CD4-positive, alpha-beta T cell (primary cell): ENCODE data around the gene ZNF366. TPM values are rescaled to one million over a fixed set of nuclear protein-coding genes. Genes with fewer than 3 reads are reported as not detected.

Experiments used
- ATAC-seq: fragments of 200-7000 bp; cut with Tn5 transposase; one replicate; pipeline ENCODE4 v1.10.0; 2022; ENCODE audit warnings: mild to moderate bottlenecking; ENCODE audit not compliant: poor library complexity
- CTCF ChIA-PET: fragments of 350-600 bp; sonication (Branson Sonifier 250); formaldehyde crosslinking; loops from one replicate; lab custom pipeline; 2021; ENCODE audit warnings: antibody characterized with exemption, inconsistent platforms; lab: Charles Lee
- POLR2A ChIA-PET: fragments of 350-600 bp; sonication (Branson Sonifier 250); formaldehyde crosslinking; loops from one replicate; lab custom pipeline; 2021; ENCODE audit warnings: antibody characterized with exemption, inconsistent platforms; lab: Charles Lee
- DNase-seq, 14 experiments: peaks; one replicate each; pipeline ENCODE4 v3.0.0-alpha.2; 2013 to 2020; ENCODE audit warnings: mixed read lengths in 2 of 14
- H3K27ac ChIP-seq, 2 donors: one replicate each; pipeline versions ENCODE4 v1.5.1 to v1.7.0; 2013; ENCODE audit warnings: low read length in 2 of 2, low read depth in 1 of 2, mild to moderate bottlenecking in 1 of 2
- H3K27me3 ChIP-seq, 2 experiments: 1 replicate in 1 of 2; 2 replicates in 1 of 2; pipeline versions ENCODE4 v1.6.1 to v1.7.0; 2013; ENCODE audit warnings: low read length in 2 of 2, control low read depth in 1 of 2, mild to moderate bottlenecking in 1 of 2, moderate library complexity in 1 of 2; ENCODE audit not compliant: insufficient read depth in 2 of 2, control insufficient read depth in 1 of 2
- H3K36me3 ChIP-seq: one replicate; pipeline ENCODE4 v1.6.1; 2013; ENCODE audit warnings: low read length, control low read depth; ENCODE audit not compliant: insufficient read depth
- H3K4me1 ChIP-seq: one replicate; pipeline ENCODE4 v1.6.1; 2013; ENCODE audit warnings: low read length, control low read depth; ENCODE audit not compliant: insufficient read depth
- H3K4me3 ChIP-seq: one replicate; pipeline ENCODE4 v1.5.1; 2013; ENCODE audit warnings: mild to moderate bottlenecking, low read length, moderate library complexity
- H3K9me3 ChIP-seq, 2 experiments: 1 replicate in 1 of 2; 2 replicates in 1 of 2; pipeline versions ENCODE4 v1.6.1 to v1.7.0; 2013; ENCODE audit warnings: low read length in 2 of 2, mild to moderate bottlenecking in 2 of 2, control low read depth in 1 of 2, moderate library complexity in 1 of 2; ENCODE audit not compliant: control insufficient read depth in 1 of 2, insufficient read depth in 1 of 2
- H3K27ac Mint-ChIP-seq: one replicate; pipeline ENCODE4 v1.8.0; 2020; ENCODE audit warnings: mixed read lengths
- H3K27me3 Mint-ChIP-seq: one replicate; pipeline ENCODE4 v1.8.0; 2021; ENCODE audit warnings: mixed read lengths
- H3K36me3 Mint-ChIP-seq: one replicate; pipeline ENCODE4 v1.8.0; 2021; ENCODE audit warnings: low read depth, mixed read lengths
- H3K4me1 Mint-ChIP-seq: one replicate; pipeline ENCODE4 v1.8.0; 2021; ENCODE audit warnings: low read depth, mixed read lengths
- H3K4me3 Mint-ChIP-seq: one replicate; pipeline ENCODE4 v1.8.0; 2020; ENCODE audit warnings: mild to moderate bottlenecking, mixed read lengths
- H3K9me3 Mint-ChIP-seq: one replicate; pipeline ENCODE4 v1.8.0; 2020; ENCODE audit warnings: mixed read lengths
- intact Hi-C, 2 experiments: fragments of 100-400 bp; cut with DNase I in 1 of 2; cut with micrococcal nuclease in 1 of 2; formaldehyde crosslinking; loops; one replicate each; pipeline versions ENCODE4 v1.15.1 to v1.9.0; 2023 to 2025; cut with DNase I, micrococcal nuclease
- total RNA-seq, 174 experiments: library from RNA in 2 of 174; stranded (reverse) in 2 of 174; gene quantifications; one replicate each; pipeline ENCODE4 v1.2.3 and lab custom pipeline; 2021 to 2026
- TF ChIP-seq, protein P1 (sequence below): fragments of 200-600 bp; IDR thresholded peaks from one replicate; pipeline ENCODE4 v1.8.0; 2022; ENCODE audit warnings: antibody characterized with exemption, mild to moderate bottlenecking

Gene ZNF366
- total RNA-seq, 2 experiments from 2014 or later = 0.06 to 0.14 TPM

DNA sequence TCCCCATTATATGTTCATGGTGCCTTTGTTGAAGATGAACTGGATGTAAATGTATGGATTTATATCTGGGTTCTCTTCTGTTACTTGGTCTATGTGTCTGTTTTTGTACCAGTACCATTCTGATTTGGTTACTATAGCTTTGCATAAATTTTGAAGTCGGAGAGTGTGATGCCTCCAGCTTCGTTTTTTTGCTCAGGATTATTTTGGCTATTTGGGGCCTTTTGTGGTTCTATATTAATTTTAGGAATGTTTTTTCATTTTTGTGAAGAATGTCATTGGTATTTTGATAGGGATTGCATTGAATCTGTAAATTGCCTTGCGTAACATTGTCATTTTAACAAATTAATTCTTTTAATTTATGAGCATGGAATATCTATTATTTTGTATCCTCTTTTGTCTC is 36.6 kb upstream of the ZNF366 start:
- Histone ChIP-seq H3K27me3 (no peaks in the 10 kb centered on the region), H3K36me3 (no peaks in the 10 kb centered on the region), H3K27ac (no peak overlapping the region), H3K9me3 (peaks cover 0 to 8% of the 10 kb centered on the region in 2 experiments), H3K4me3 (no peak overlapping the region), H3K4me1 (no peaks in the 10 kb centered on the region)
- Mint-ChIP-seq H3K27ac (no peak overlapping the region), H3K4me3 (no peak overlapping the region), H3K36me3 (no peaks in the 10 kb centered on the region), H3K27me3 (peaks cover 2% of the 10 kb centered on the region), H3K4me1 (no peaks in the 10 kb centered on the region), H3K9me3 (peaks cover 6% of the 10 kb centered on the region)
- POLR2A ChIA-PET = no interaction called here
- ATAC-seq (no peak), DNase-seq (no peak)
- CTCF ChIA-PET = no interaction called here
- TF ChIP-seq, protein P1, sequence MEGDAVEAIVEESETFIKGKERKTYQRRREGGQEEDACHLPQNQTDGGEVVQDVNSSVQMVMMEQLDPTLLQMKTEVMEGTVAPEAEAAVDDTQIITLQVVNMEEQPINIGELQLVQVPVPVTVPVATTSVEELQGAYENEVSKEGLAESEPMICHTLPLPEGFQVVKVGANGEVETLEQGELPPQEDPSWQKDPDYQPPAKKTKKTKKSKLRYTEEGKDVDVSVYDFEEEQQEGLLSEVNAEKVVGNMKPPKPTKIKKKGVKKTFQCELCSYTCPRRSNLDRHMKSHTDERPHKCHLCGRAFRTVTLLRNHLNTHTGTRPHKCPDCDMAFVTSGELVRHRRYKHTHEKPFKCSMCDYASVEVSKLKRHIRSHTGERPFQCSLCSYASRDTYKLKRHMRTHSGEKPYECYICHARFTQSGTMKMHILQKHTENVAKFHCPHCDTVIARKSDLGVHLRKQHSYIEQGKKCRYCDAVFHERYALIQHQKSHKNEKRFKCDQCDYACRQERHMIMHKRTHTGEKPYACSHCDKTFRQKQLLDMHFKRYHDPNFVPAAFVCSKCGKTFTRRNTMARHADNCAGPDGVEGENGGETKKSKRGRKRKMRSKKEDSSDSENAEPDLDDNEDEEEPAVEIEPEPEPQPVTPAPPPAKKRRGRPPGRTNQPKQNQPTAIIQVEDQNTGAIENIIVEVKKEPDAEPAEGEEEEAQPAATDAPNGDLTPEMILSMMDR = no peak
- intact Hi-C loops = no loop called here

DNA sequence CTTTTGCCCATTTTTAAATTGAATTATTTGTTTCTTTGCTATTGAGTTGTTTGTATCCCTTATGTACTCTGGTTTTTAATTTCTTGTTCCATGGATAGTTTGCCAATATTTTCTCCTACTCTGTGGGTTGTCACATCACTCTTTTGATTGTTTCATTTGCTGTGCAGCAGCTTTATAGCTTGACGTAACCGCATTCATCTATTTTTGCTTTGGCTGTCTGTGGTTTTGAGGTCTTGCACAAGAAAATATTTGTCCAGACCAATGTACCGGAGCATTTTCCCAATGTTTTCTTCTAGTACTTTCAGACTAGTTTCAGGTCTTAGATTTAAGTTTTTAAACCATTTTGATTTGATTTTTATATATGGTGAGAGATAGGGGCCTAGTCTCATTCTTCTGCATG is 36.2 kb upstream of the ZNF366 start:
- no peak overlapping the region for H3K27ac ChIP-seq
- H3K4me1 ChIP-seq = no peaks in the 10 kb centered on the region
- peaks cover 0 to 8% of the 10 kb centered on the region in 2 experiments for H3K9me3 ChIP-seq
- POLR2A ChIA-PET = no interaction called here
- H3K36me3 Mint-ChIP-seq = no peaks in the 10 kb centered on the region
- TF ChIP-seq, protein P1 = no peak
- no peaks in the 10 kb centered on the region for H3K4me1 Mint-ChIP-seq
- intact Hi-C loops = no loop called here
- ATAC-seq (no peak), DNase-seq (no peak)
- H3K9me3 Mint-ChIP-seq = peaks cover 5% of the 10 kb centered on the region
- CTCF ChIA-PET = no interaction called here
- no peak overlapping the region for H3K4me3 Mint-ChIP-seq
- no peaks in the 10 kb centered on the region for H3K27me3 Mint-ChIP-seq
- no peak overlapping the region for H3K4me3 ChIP-seq
- H3K36me3 ChIP-seq = no peaks in the 10 kb centered on the region
- no peak overlapping the region for H3K27ac Mint-ChIP-seq
- H3K27me3 ChIP-seq = no peaks in the 10 kb centered on the region

DNA sequence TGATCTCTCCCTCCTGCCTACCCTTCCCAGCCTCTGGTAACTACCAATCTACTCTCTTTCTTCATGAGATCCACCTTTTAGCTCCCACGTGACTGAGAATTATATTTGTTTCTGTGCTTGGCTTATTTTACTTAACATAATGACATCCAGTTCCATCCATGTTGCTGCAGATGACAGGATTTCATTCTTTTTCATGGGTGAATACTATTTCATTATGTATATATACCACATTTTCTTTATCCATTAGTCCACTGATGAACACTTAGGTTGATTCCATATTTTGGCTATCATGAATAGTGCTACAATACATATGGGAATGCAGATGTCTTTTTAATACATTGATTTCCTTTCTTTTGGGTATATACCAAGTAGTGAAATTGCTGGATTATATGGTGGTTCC is 35.5 kb upstream of the ZNF366 start:
- H3K9me3 Mint-ChIP-seq = peaks cover 2% of the 10 kb centered on the region
- no peak overlapping the region for H3K4me3 Mint-ChIP-seq
- CTCF ChIA-PET = no interaction called here
- H3K36me3 Mint-ChIP-seq = no peaks in the 10 kb centered on the region
- intact Hi-C loops = no loop called here
- H3K27ac Mint-ChIP-seq = no peak overlapping the region
- H3K4me1 ChIP-seq = no peaks in the 10 kb centered on the region
- H3K4me1 Mint-ChIP-seq = no peaks in the 10 kb centered on the region
- DNase-seq (no peak), ATAC-seq (no peak)
- TF ChIP-seq, protein P1 = no peak
- H3K36me3 ChIP-seq = no peaks in the 10 kb centered on the region
- H3K27me3 ChIP-seq = no peaks in the 10 kb centered on the region
- no peak overlapping the region for H3K4me3 ChIP-seq
- no peaks in the 10 kb centered on the region for H3K27me3 Mint-ChIP-seq
- POLR2A ChIA-PET = no interaction called here
- H3K9me3 ChIP-seq = peaks cover 0 to 8% of the 10 kb centered on the region in 2 experiments
- H3K27ac ChIP-seq = no peak overlapping the region
